Activated gamma-delta T cell (primary cell): ENCODE data around the gene OTOG.

Experiments
- DNase-seq: peaks from one replicate; lab custom pipeline; 2025; lab: John Stamatoyannopoulos, UW

Gene OTOG

GRCh38 chr11:17651061-17651460, 104.0 kb downstream of the OTOG start:
- no peak for DNase-seq

GRCh38 chr11:17651681-17652080, 104.6 kb downstream of the OTOG start:
- no peak for DNase-seq

- DNase-seq, result no peak
These were observed 105.5 kb downstream of the OTOG start for GRCh38 chr11:17652556-17652955.

GRCh38 chr11:17653611-17654010, 106.6 kb downstream of the OTOG start:
- no peak for DNase-seq

GRCh38 chr11:17655682-17656081, 108.6 kb downstream of the OTOG start:
- DNase-seq, result no peak

GRCh38 chr11:17658211-17658610, 111.2 kb downstream of the OTOG start:
- DNase-seq, result no peak

GRCh38 chr11:17668166-17668565, 121.1 kb downstream of the OTOG start:
- no peak for DNase-seq

- DNase-seq, result no peak
These were observed 125.4 kb downstream of the OTOG start for GRCh38 chr11:17672469-17672868.

GRCh38 chr11:17673951-17674350, 126.9 kb downstream of the OTOG start:
- DNase-seq, result no peak

GRCh38 chr11:17682848-17683247, 135.8 kb downstream of the OTOG start:
- no peak for DNase-seq

- DNase-seq, result no peak
These were observed 136.5 kb downstream of the OTOG start for GRCh38 chr11:17683377-17684161.

- DNase-seq, result no peak
These were observed 137.5 kb downstream of the OTOG start for GRCh38 chr11:17684550-17684949.

- DNase-seq, result no peak
These were observed 139.3 kb downstream of the OTOG start for GRCh38 chr11:17686231-17686980.

GRCh38 chr11:17687946-17688670, 141.0 kb downstream of the OTOG start:
- DNase-seq, result no peak

GRCh38 chr11:17691550-17691949, 144.5 kb downstream of the OTOG start:
- DNase-seq, result no peak

GRCh38 chr11:17691976-17692375, 144.9 kb downstream of the OTOG start:
- no peak for DNase-seq

- no peak for DNase-seq
These were observed 145.9 kb downstream of the OTOG start for GRCh38 chr11:17692931-17693330.

GRCh38 chr11:17693531-17693930, 146.5 kb downstream of the OTOG start:
- no peak for DNase-seq

GRCh38 chr11:17694494-17695110, 147.5 kb downstream of the OTOG start:
- DNase-seq, result no peak

- no peak for DNase-seq
These were observed 148.7 kb downstream of the OTOG start for GRCh38 chr11:17695454-17696441.

GRCh38 chr11:17696741-17697140, 149.7 kb downstream of the OTOG start:
- DNase-seq, result no peak
